HL-60 (cell line): ENCODE data around the gene PTPRF.

ENCODE experiments used
- POLR2AphosphoS5 ChIP-seq: IDR thresholded peaks from 2 replicates; pipeline ENCODE4 v1.6.1; 2012; ENCODE audit warnings: low read depth
- TF ChIP-seq, protein P1 (sequence below): IDR thresholded peaks from one replicate; pipeline ENCODE4 v1.5.1; 2011; ENCODE audit warnings: low read length, control low read depth, inconsistent platforms; ENCODE audit not compliant: insufficient read depth

DNA sequence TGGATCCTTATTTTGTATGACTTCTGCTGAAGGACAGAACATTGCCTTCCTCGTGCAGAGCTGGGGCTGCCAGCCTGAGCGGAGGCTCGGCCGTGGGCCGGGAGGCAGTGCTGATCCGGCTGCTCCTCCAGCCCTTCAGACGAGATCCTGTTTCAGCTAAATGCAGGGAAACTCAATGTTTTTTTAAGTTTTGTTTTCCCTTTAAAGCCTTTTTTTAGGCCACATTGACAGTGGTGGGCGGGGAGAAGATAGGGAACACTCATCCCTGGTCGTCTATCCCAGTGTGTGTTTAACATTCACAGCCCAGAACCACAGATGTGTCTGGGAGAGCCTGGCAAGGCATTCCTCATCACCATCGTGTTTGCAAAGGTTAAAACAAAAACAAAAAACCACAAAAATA is 91.8 kb downstream of the PTPRF start:
- TF ChIP-seq, protein P1, sequence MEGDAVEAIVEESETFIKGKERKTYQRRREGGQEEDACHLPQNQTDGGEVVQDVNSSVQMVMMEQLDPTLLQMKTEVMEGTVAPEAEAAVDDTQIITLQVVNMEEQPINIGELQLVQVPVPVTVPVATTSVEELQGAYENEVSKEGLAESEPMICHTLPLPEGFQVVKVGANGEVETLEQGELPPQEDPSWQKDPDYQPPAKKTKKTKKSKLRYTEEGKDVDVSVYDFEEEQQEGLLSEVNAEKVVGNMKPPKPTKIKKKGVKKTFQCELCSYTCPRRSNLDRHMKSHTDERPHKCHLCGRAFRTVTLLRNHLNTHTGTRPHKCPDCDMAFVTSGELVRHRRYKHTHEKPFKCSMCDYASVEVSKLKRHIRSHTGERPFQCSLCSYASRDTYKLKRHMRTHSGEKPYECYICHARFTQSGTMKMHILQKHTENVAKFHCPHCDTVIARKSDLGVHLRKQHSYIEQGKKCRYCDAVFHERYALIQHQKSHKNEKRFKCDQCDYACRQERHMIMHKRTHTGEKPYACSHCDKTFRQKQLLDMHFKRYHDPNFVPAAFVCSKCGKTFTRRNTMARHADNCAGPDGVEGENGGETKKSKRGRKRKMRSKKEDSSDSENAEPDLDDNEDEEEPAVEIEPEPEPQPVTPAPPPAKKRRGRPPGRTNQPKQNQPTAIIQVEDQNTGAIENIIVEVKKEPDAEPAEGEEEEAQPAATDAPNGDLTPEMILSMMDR = no peak
- no peak for TF ChIP-seq POLR2AphosphoS5
